HCT116 (cell line): ENCODE measurements around the gene MYO10. TPM values are rescaled to one million over a fixed set of nuclear protein-coding genes. Genes with fewer than 3 reads are reported as not detected.
A peak's percentile ranks its signal among the peaks of the same experiment; 100 is the strongest.

Experiments
- ATAC-seq: fragments of 200-7000 bp; cut with Tn5 transposase; 2 replicates; pipeline ENCODE4 v1.9.1; 2020; ENCODE audit warnings: mild to moderate bottlenecking, moderate library complexity
- BruUV-seq: library from RNA; stranded (reverse); fragments of 400-500 nt; replicated peaks from 2 replicates; lab custom pipeline; 2021; lab: Mats Ljungman, UMichigan
- CTCF ChIA-PET: fragments of 300-600 bp; sonication (Branson Sonifier 250); formaldehyde crosslinking; loops from one replicate; lab custom pipeline; 2021; ENCODE audit warnings: antibody characterized with exemption; lab: Charles Lee
- POLR2A ChIA-PET: fragments of 300-600, 350-600 bp; sonication (Branson Sonifier 250); formaldehyde crosslinking; loops from one replicate; lab custom pipeline; 2021; ENCODE audit warnings: antibody characterized with exemption; lab: Charles Lee
- RAD21 ChIA-PET, 2 experiments: fragments of 300-600 bp; sonication (Branson Sonifier 250); formaldehyde crosslinking; loops; one replicate each; lab custom pipeline; 2023; ENCODE audit warnings: low total read pairs in 2 of 2; ENCODE audit not compliant: uncharacterized antibody in 2 of 2, unreplicated experiment in 2 of 2, low non-redundant PET in 1 of 2; lab: Charles Lee
- DNase-seq: peaks from one replicate; pipeline ENCODE4 v3.0.0-alpha.2; 2010; ENCODE audit warnings: low read depth, low spot score
- H2AFZ ChIP-seq: fragments of 200-600 bp; shearing (Covaris generic), sonication (generic); 2 replicates; pipeline ENCODE4 v1.6.1; 2017; ENCODE audit warnings: low read depth, mixed run types, mixed read lengths, antibody characterized with exemption, low read length; ENCODE audit not compliant: poor library complexity, severe bottlenecking
- H3K27ac ChIP-seq: 2 replicates; pipeline ENCODE4 v1.5.1; 2012; ENCODE audit warnings: low read depth, low read length
- H3K27me3 ChIP-seq: fragments of 200-600 bp; sonication (generic); 2 replicates; pipeline ENCODE4 v1.6.1; 2016; ENCODE audit warnings: mixed run types, low read length, mixed read lengths; ENCODE audit not compliant: insufficient read depth
- H3K36me3 ChIP-seq, 2 experiments: fragments of 200-500 bp in 1 of 2; fragments of 200-600 bp in 1 of 2; sonication (Bioruptor generic) in 1 of 2; sonication (generic) in 1 of 2; 2 replicates each; pipeline versions ENCODE4 v1.5.1 to v1.6.1; 2014 to 2016; ENCODE audit warnings: low read length in 2 of 2, inconsistent platforms in 1 of 2, mixed read lengths in 1 of 2, mixed run types in 1 of 2; ENCODE audit not compliant: insufficient read depth in 2 of 2, control insufficient read depth in 1 of 2
- H3K4me1 ChIP-seq, 2 experiments: fragments of 200-600 bp in 1 of 2; sonication (generic) in 1 of 2; 2 replicates each; pipeline versions ENCODE4 v1.5.1 to v1.6.1; 2012 to 2017; ENCODE audit warnings: low read length in 2 of 2, inconsistent platforms in 1 of 2, mild to moderate bottlenecking in 1 of 2, mixed read lengths in 1 of 2, mixed run types in 1 of 2, moderate library complexity in 1 of 2; ENCODE audit not compliant: insufficient read depth in 2 of 2, control insufficient read depth in 1 of 2
- H3K4me2 ChIP-seq: fragments of 200-600 bp; sonication (generic); 2 replicates; pipeline ENCODE4 v1.6.1; 2017; ENCODE audit warnings: mixed run types, low read length, mixed read lengths
- H3K4me3 ChIP-seq, 2 experiments: fragments of 200-600 bp in 1 of 2; sonication (generic) in 1 of 2; replicated peaks in 1 of 2; 2 replicates each; pipeline ENCODE4 v1.5.1; 2011 to 2016; ENCODE audit warnings: low read length in 2 of 2, control low read depth in 1 of 2, low read depth in 1 of 2, mild to moderate bottlenecking in 1 of 2, mixed read lengths in 1 of 2, mixed run types in 1 of 2
- H3K79me2 ChIP-seq: fragments of 200-600 bp; sonication (generic); 2 replicates; pipeline ENCODE4 v1.6.1; 2017; ENCODE audit warnings: mild to moderate bottlenecking, mixed run types, low read length, moderate library complexity, mixed read lengths; ENCODE audit not compliant: insufficient read depth
- H3K9ac ChIP-seq: fragments of 200-600 bp; sonication (generic); 2 replicates; pipeline ENCODE4 v1.6.1; 2016; ENCODE audit warnings: low read length, mixed read lengths
- H3K9me2 ChIP-seq: fragments of 200-600 bp; sonication (generic), shearing (Covaris generic); 2 replicates; pipeline ENCODE4 v1.6.1; 2017; ENCODE audit warnings: mixed run types, mild to moderate bottlenecking, moderate library complexity; ENCODE audit not compliant: insufficient read depth
- H3K9me3 ChIP-seq, 2 experiments: fragments of 200-500 bp in 1 of 2; fragments of 200-600 bp in 1 of 2; sonication (Bioruptor generic) in 1 of 2; sonication (generic) in 1 of 2; 2 replicates each; pipeline ENCODE4 v1.6.1; 2014 to 2017; ENCODE audit warnings: low read length in 2 of 2, mixed read lengths in 2 of 2, inconsistent platforms in 1 of 2, low read depth in 1 of 2, mild to moderate bottlenecking in 1 of 2, mixed run types in 1 of 2, moderate library complexity in 1 of 2; ENCODE audit not compliant: control insufficient read depth in 1 of 2, insufficient read depth in 1 of 2
- H4K20me1 ChIP-seq: fragments of 200-600 bp; sonication (generic), shearing (Covaris generic); 2 replicates; pipeline ENCODE4 v1.6.1; 2017; ENCODE audit warnings: mixed run types, mild to moderate bottlenecking, moderate library complexity; ENCODE audit not compliant: insufficient read depth
- ATF3 ChIP-seq: IDR thresholded peaks from 2 replicates; pipeline ENCODE4 v1.6.1; 2012
- CBX3 ChIP-seq: IDR thresholded peaks from 2 replicates; pipeline ENCODE4 v1.6.1; 2012; ENCODE audit warnings: low read depth
- CEBPB ChIP-seq: IDR thresholded peaks from 2 replicates; pipeline ENCODE4 v1.6.1; 2012; ENCODE audit warnings: low read depth
- EGR1 ChIP-seq: IDR thresholded peaks from 2 replicates; pipeline ENCODE4 v1.6.1; 2012; ENCODE audit warnings: low read depth
- ELF1 ChIP-seq: IDR thresholded peaks from 2 replicates; pipeline ENCODE4 v1.6.1; 2012; ENCODE audit warnings: low read depth, borderline replicate concordance
- EZH2phosphoT487 ChIP-seq: fragments of 200-600 bp; IDR thresholded peaks from 2 replicates; pipeline ENCODE4 v1.6.1; 2018; ENCODE audit warnings: antibody characterized with exemption, borderline replicate concordance
- JUND ChIP-seq: IDR thresholded peaks from 2 replicates; pipeline ENCODE4 v1.6.1; 2012
- MAX ChIP-seq: IDR thresholded peaks from 2 replicates; pipeline ENCODE4 v1.6.1; 2012
- POLR2A ChIP-seq: IDR thresholded peaks from 2 replicates; pipeline ENCODE4 v1.7.0; 2011; ENCODE audit warnings: borderline replicate concordance; ENCODE audit not compliant: insufficient read depth, insufficient read length; ENCODE audit errors: extremely low read depth
- RAD21 ChIP-seq: IDR thresholded peaks from 2 replicates; pipeline ENCODE4 v1.6.1; 2012; ENCODE audit warnings: low read depth, mild to moderate bottlenecking
- SRF ChIP-seq: IDR thresholded peaks from 2 replicates; pipeline ENCODE4 v1.6.1; 2012; ENCODE audit warnings: low read depth
- TCF7L2 ChIP-seq: IDR thresholded peaks from 2 replicates; pipeline ENCODE4 v1.7.0; 2011; ENCODE audit warnings: borderline replicate concordance, inconsistent platforms; ENCODE audit not compliant: insufficient read depth, insufficient read length; ENCODE audit errors: extremely low read depth
- ZBTB33 ChIP-seq: IDR thresholded peaks from 2 replicates; pipeline ENCODE4 v1.6.1; 2011; ENCODE audit warnings: mild to moderate bottlenecking, low read length, moderate library complexity; ENCODE audit not compliant: insufficient replicate concordance; ENCODE audit errors: extremely low read depth
- ZFX ChIP-seq: fragments of 450-650 bp; IDR thresholded peaks from 2 replicates; pipeline ENCODE4 v1.6.1; 2017
- ZNF274 ChIP-seq: fragments of 200-500 bp; sonication (Bioruptor generic); IDR thresholded peaks from 2 replicates; pipeline ENCODE4 v1.6.1; 2014; ENCODE audit warnings: mild to moderate bottlenecking, low read depth, low read length, inconsistent platforms
- intact Hi-C: fragments of 100-400 bp; cut with micrococcal nuclease; formaldehyde crosslinking; loops from 2 replicates; pipeline ENCODE4 v1.10.0; 2022
- total RNA-seq: library from RNA; stranded (reverse); gene quantifications from one replicate; pipeline ENCODE4 v1.2.1, GENCODE V29; 2021; ENCODE audit not compliant: unreplicated experiment

Gene MYO10
- total RNA-seq, 1 experiment from 2014 or later, result 34.9 TPM

- intact Hi-C loops, result no loop called here
- H3K79me2 ChIP-seq, result no peaks in the 10 kb centered on the region
- no peaks in the 10 kb centered on the region for H3K9me2 ChIP-seq
- no peak for TF ChIP-seq EGR1
- no peak for TF ChIP-seq JUND
- TF ChIP-seq TCF7L2, result no peak
- no peak for TF ChIP-seq ZNF274
- no peak for TF ChIP-seq POLR2A
- no peak for TF ChIP-seq EZH2phosphoT487
- TF ChIP-seq CEBPB, result no peak
- TF ChIP-seq CBX3, result no peak
- no peak for TF ChIP-seq ATF3
- TF ChIP-seq ZBTB33, result no peak
- no peak for TF ChIP-seq RAD21
- no peak for TF ChIP-seq MAX
- no peak for TF ChIP-seq ELF1
- no peak for TF ChIP-seq SRF
- TF ChIP-seq ZFX, result no peak
- H3K27ac ChIP-seq, result peak overlapping the region; percentile 27; the same call in 1 of the 2 replicates
- no peaks in the 10 kb centered on the region for H3K9me3 ChIP-seq
- peak; percentile 16 for ATAC-seq
- BruUV-seq, result TSS peak; percentile 34
- ChIA-PET RAD21 (no interaction called here), POLR2A (no interaction called here), CTCF (no interaction called here)
- H2AFZ ChIP-seq, result no peak overlapping the region
- peaks cover 3 to 11% of the 10 kb centered on the region in 2 experiments; a peak in 2 of 4 replicates for H3K4me1 ChIP-seq
- H3K9ac ChIP-seq, result peak overlapping the region; percentile 64
- no peaks in the 10 kb centered on the region for H3K36me3 ChIP-seq
- DNase-seq, result no peak
- no peaks in the 10 kb centered on the region for H4K20me1 ChIP-seq
- peak overlapping the region; percentile 70 to 73 for H3K4me3 ChIP-seq
- H3K27me3 ChIP-seq, result no peaks in the 10 kb centered on the region
- peak overlapping the region; percentile 92 for H3K4me2 ChIP-seq
These were observed 320.1 kb downstream of the MYO10 start for GRCh38 chr5:16615741-16616535.
